CD14-positive monocyte (primary cell): ENCODE data around the gene RWDD1. TPM values are rescaled to one million over a fixed set of nuclear protein-coding genes. Genes with fewer than 3 reads are reported as not detected.

Experiments used
- DNase-seq, 3 donors: peaks; one replicate each; pipeline ENCODE4 v3.0.0-alpha.2; 2011 to 2022
- H2AFZ ChIP-seq: 2 replicates; pipeline ENCODE4 v1.6.0; 2012; ENCODE audit warnings: mild to moderate bottlenecking, low read depth, low read length, inconsistent platforms; ENCODE audit not compliant: insufficient read depth, poor library complexity, severe bottlenecking
- H3K27ac ChIP-seq, 2 donors: 1 replicate in 1 of 2; 2 replicates in 1 of 2; pipeline ENCODE4 v1.5.1; 2012 to 2013; ENCODE audit warnings: low read length in 2 of 2, control low read depth in 1 of 2, inconsistent platforms in 1 of 2, low read depth in 1 of 2, mild to moderate bottlenecking in 1 of 2
- H3K27me3 ChIP-seq, 2 donors: one replicate each; pipeline versions ENCODE4 v1.6.0 to v1.6.1; 2011 to 2013; ENCODE audit warnings: low read length in 2 of 2; ENCODE audit not compliant: control insufficient read depth in 2 of 2, insufficient read depth in 2 of 2
- H3K36me3 ChIP-seq, 2 donors: replicated peaks in 1 of 2; 1 replicate in 1 of 2; 2 replicates in 1 of 2; pipeline versions ENCODE4 v1.5.1 to v1.6.1; 2012 to 2013; ENCODE audit warnings: low read length in 2 of 2, control low read depth in 1 of 2, inconsistent platforms in 1 of 2, mild to moderate bottlenecking in 1 of 2; ENCODE audit not compliant: insufficient read depth in 2 of 2, control insufficient read depth in 1 of 2
- H3K4me1 ChIP-seq, 2 donors: 1 replicate in 1 of 2; 2 replicates in 1 of 2; pipeline versions ENCODE4 v1.5.1 to v1.6.1; 2012 to 2013; ENCODE audit warnings: low read length in 2 of 2, control low read depth in 1 of 2, inconsistent platforms in 1 of 2, mild to moderate bottlenecking in 1 of 2, moderate library complexity in 1 of 2; ENCODE audit not compliant: insufficient read depth in 2 of 2, control insufficient read depth in 1 of 2
- H3K4me2 ChIP-seq: replicated peaks from 2 replicates; pipeline ENCODE3; 2012; ENCODE audit warnings: low read length, moderate library complexity, mild to moderate bottlenecking; ENCODE audit not compliant: poor library complexity, severe bottlenecking; ENCODE audit errors: extremely low read depth
- H3K4me3 ChIP-seq, 3 experiments: fragments of 200-600 bp in 1 of 3; sonication (generic) in 1 of 3; replicated peaks in 1 of 3; 1 replicate in 2 of 3; 2 replicates in 1 of 3; pipeline ENCODE4 v1.5.1; 2011 to 2013; ENCODE audit warnings: low read length in 3 of 3, mild to moderate bottlenecking in 3 of 3, control low read depth in 2 of 3, low read depth in 2 of 3, inconsistent platforms in 1 of 3, moderate library complexity in 1 of 3
- H3K79me2 ChIP-seq: 2 replicates; pipeline ENCODE4 v1.6.0; 2012; ENCODE audit warnings: mild to moderate bottlenecking, control low read depth, inconsistent platforms, low read length, moderate library complexity; ENCODE audit not compliant: insufficient read depth
- H3K9ac ChIP-seq: 2 replicates; pipeline ENCODE4 v1.6.0; 2017; ENCODE audit warnings: low read length, mild to moderate bottlenecking; ENCODE audit not compliant: insufficient read depth, poor library complexity, severe bottlenecking
- H3K9me3 ChIP-seq, 2 donors: replicated peaks in 1 of 2; 1 replicate in 1 of 2; 2 replicates in 1 of 2; pipeline versions ENCODE4 v1.5.1 to v1.6.1; 2012 to 2013; ENCODE audit warnings: low read length in 2 of 2, control low read depth in 1 of 2; ENCODE audit not compliant: control insufficient read depth in 1 of 2, insufficient read depth in 1 of 2
- H4K20me1 ChIP-seq: 2 replicates; pipeline ENCODE4 v1.6.0; 2012; ENCODE audit warnings: mild to moderate bottlenecking, low read length, control low read depth, moderate library complexity; ENCODE audit not compliant: insufficient read depth
- H3K27ac Mint-ChIP-seq, 7 donors: one replicate each; pipeline ENCODE4 v1.8.0; 2020; ENCODE audit warnings: mild to moderate bottlenecking in 7 of 7, mixed read lengths in 7 of 7, moderate library complexity in 6 of 7, inconsistent platforms in 2 of 7
- H3K27me3 Mint-ChIP-seq, 3 donors: one replicate each; pipeline ENCODE4 v1.8.0; 2021 to 2022; ENCODE audit warnings: low read depth in 3 of 3, mild to moderate bottlenecking in 3 of 3, mixed read lengths in 3 of 3, moderate library complexity in 3 of 3, inconsistent platforms in 1 of 3
- H3K36me3 Mint-ChIP-seq, 2 donors: one replicate each; pipeline ENCODE4 v1.8.0; 2020; ENCODE audit warnings: mixed read lengths in 2 of 2, inconsistent platforms in 1 of 2, mild to moderate bottlenecking in 1 of 2
- H3K4me1 Mint-ChIP-seq: one replicate; pipeline ENCODE4 v1.8.0; 2020; ENCODE audit warnings: mild to moderate bottlenecking, mixed read lengths
- H3K4me3 Mint-ChIP-seq, 2 donors: one replicate each; pipeline ENCODE4 v1.8.0; 2020; ENCODE audit warnings: mild to moderate bottlenecking in 2 of 2, mixed read lengths in 2 of 2, moderate library complexity in 1 of 2
- H3K9me3 Mint-ChIP-seq, 7 donors: one replicate each; pipeline ENCODE4 v1.8.0; 2020 to 2022; ENCODE audit warnings: mixed read lengths in 7 of 7, mild to moderate bottlenecking in 6 of 7, moderate library complexity in 6 of 7, inconsistent platforms in 2 of 7
- CTCF ChIP-seq: fragments of 200-600 bp; IDR thresholded peaks from one replicate; pipeline ENCODE4 v1.8.0; 2022; ENCODE audit warnings: antibody characterized with exemption, mild to moderate bottlenecking
- WGBS: methylation state at CpG from one replicate; pipeline ENCODE4 v1.1.5; 2013; ENCODE audit warnings: missing lambda C conversion rate; ENCODE audit not compliant: insufficient coverage; 5-methylcytosine and 5-hydroxymethylcytosine counted together
- intact Hi-C, 2 donors: fragments of 100-400 bp; cut with micrococcal nuclease; formaldehyde crosslinking; loops; one replicate each; pipeline versions ENCODE4 v1.15.0 to v1.15.1; 2023
- polyA plus RNA-seq, 3 donors: library from polyadenylated mRNA; depleted of rRNA in 1 of 3; unstranded in 2 of 3; stranded (reverse) in 1 of 3; fragments of 300-500 nt in 2 of 3; fragments of >200 nt in 1 of 3; fragmentation: Illumina TruSeq in 2 of 3; gene quantifications; 1 replicate in 2 of 3; 2 replicates in 1 of 3; pipeline ENCODE4 v1.2.3, GENCODE V29; 2012 to 2021

The RWDD1 gene
- polyA plus RNA-seq, 3 donors, result 11.8 to 45.5 (median 34.7) TPM

GRCh38 chr6:116625872-116626271, 54.6 kb downstream of the RWDD1 start:
- Mint-ChIP-seq H3K27me3 (peaks cover 0 to 6% (median 4%) of the 10 kb centered on the region in 3 donors), H3K27ac (no peak overlapping the region), H3K4me1 (peaks cover 17% of the 10 kb centered on the region), H3K36me3 (no peaks in the 10 kb centered on the region), H3K9me3 (peaks cover 0 to 4% (median 2%) of the 10 kb centered on the region in 7 donors), H3K4me3 (no peak overlapping the region)
- H3K27me3 ChIP-seq, result no peaks in the 10 kb centered on the region
- intact Hi-C loops, result no loop called here
- H3K4me2 ChIP-seq, result no peak overlapping the region
- no peak overlapping the region for H3K27ac ChIP-seq
- H3K79me2 ChIP-seq, result no peaks in the 10 kb centered on the region
- WGBS, result 100% methylated on average over 1 of the region's 3 CpGs
- H3K9ac ChIP-seq, result no peak overlapping the region
- no peak for TF ChIP-seq CTCF
- no peak for DNase-seq
- peaks cover 0 to 5% of the 10 kb centered on the region in 2 donors for H3K9me3 ChIP-seq
- no peaks in the 10 kb centered on the region for H3K36me3 ChIP-seq
- H3K4me1 ChIP-seq, result peaks cover 11 to 23% of the 10 kb centered on the region in 2 donors
- no peak overlapping the region for H2AFZ ChIP-seq
- no peaks in the 10 kb centered on the region for H4K20me1 ChIP-seq
- H3K4me3 ChIP-seq, result no peak overlapping the region

- Histone ChIP-seq H3K79me2 (no peaks in the 10 kb centered on the region), H3K9me3 (peaks cover 0 to 5% of the 10 kb centered on the region in 2 donors), H4K20me1 (no peaks in the 10 kb centered on the region), H3K27me3 (no peaks in the 10 kb centered on the region), H3K4me3 (peak overlapping the region in 1 of 3 experiments; percentile 2), H2AFZ (no peak overlapping the region), H3K36me3 (peaks cover 0 to 35% of the 10 kb centered on the region in 2 donors), H3K4me1 (peaks cover 11 to 23% of the 10 kb centered on the region in 2 donors), H3K4me2 (no peak overlapping the region), H3K9ac (no peak overlapping the region), H3K27ac (peak overlapping the region in 1 of 2 donors; percentile 18)
- 57% methylated on average over 1 of the region's 5 CpGs for WGBS
- Mint-ChIP-seq H3K9me3 (peaks cover 0 to 4% (median 2%) of the 10 kb centered on the region in 7 donors), H3K4me3 (peak overlapping the region in 1 of 2 donors; percentile 36), H3K36me3 (peaks cover 23 to 26% of the 10 kb centered on the region in 2 donors), H3K4me1 (peaks cover 19% of the 10 kb centered on the region), H3K27ac (peak overlapping the region in 5 of 7 donors; percentile 29 to 72 (median 58)), H3K27me3 (peaks cover 0 to 4% (median 3%) of the 10 kb centered on the region in 3 donors)
- peak in 2 of 3 donors; percentile 73 to 80 for DNase-seq
- intact Hi-C loops, result no loop called here
- no peak for TF ChIP-seq CTCF
Measured at GRCh38 chr6:116629563-116629981, 58.3 kb downstream of the RWDD1 start.
